Globus pallidus (tissue), 1 donor: ENCODE results near the gene SMO.
"Not testable (repeated sequence)": the region's sequence is repeated elsewhere in the genome, so short reads cannot be mapped to it uniquely, and the experiment has no call there.

Source experiments
- DNase-seq: peaks from one replicate; pipeline ENCODE4 v3.0.0-alpha.2; 2015; ENCODE audit warnings: low spot score

SMO gene

DNA sequence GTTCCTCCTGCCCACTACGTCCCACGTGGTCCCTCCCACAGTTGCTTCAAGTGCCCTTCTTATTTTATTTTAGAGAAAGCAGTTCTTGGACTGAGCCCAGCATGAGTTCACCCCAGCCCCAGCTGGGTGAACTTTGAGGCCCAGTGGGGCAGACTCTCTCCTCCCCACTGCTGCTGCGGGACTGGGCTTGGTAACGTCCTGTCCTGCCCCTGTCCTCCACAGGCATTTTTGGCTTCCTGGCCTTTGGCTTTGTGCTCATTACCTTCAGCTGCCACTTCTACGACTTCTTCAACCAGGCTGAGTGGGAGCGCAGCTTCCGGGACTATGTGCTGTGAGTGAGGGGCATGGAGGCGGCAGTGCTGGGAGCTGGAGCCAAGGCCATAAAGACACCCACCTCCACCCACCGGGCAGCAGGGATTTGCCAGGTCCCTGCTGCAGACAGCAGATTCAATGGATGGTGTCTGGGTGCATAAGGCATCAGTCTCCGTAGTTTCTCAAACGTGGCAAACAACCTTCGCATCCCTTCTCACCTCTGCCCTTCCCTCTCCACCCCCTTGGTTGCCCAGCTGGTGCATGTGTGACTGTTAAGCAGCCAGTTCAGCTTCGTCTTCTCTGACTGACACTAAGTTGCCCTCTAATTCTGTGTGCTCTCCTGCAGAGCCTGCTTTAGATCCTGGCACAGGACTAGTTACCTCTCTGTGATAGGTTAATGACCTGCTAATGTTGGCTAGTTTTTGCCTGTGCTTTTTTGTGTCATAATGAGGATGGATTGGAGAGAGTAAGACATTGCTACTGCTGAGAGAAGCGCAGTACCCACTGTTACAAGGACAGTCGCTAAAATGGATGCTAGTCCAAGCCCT, 20.9 kb downstream of the SMO start:
- DNase-seq = no peak

- peak; percentile 58 for DNase-seq
These were observed 22.0 kb downstream of the SMO start for GRCh38 chr7:129210256-129210988.

- DNase-seq = no peak
These were observed 22.5 kb downstream of the SMO start for GRCh38 chr7:129210989-129211312.

GRCh38 chr7:129212126-129212525, 23.7 kb downstream of the SMO start:
- DNase-seq = no peak

DNA sequence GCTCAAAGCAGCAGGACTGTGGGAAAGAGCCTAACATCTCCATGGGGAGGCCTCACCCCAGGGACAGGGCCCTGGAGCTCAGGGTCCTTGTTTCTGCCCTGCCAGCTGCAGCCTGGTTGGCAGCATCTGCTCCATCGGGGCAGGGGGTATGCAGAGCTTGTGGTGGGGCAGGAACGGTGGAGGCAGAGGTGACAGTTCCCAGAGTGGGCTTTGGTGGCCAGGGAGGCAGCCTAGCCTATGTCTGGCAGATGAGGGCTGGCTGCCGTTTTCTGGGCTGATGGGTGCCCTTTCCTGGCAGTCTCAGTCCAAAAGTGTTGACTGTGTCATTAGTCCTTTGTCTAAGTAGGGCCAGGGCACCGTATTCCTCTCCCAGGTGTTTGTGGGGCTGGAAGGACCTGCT, 24.2 kb downstream of the SMO start:
- DNase-seq = no peak

GRCh38 chr7:129213828-129214227, 25.4 kb downstream of the SMO start:
- DNase-seq = peak; percentile 38

GRCh38 chr7:129215691-129216090, 27.3 kb downstream of the SMO start:
- not testable (repeated sequence) for DNase-seq

DNA sequence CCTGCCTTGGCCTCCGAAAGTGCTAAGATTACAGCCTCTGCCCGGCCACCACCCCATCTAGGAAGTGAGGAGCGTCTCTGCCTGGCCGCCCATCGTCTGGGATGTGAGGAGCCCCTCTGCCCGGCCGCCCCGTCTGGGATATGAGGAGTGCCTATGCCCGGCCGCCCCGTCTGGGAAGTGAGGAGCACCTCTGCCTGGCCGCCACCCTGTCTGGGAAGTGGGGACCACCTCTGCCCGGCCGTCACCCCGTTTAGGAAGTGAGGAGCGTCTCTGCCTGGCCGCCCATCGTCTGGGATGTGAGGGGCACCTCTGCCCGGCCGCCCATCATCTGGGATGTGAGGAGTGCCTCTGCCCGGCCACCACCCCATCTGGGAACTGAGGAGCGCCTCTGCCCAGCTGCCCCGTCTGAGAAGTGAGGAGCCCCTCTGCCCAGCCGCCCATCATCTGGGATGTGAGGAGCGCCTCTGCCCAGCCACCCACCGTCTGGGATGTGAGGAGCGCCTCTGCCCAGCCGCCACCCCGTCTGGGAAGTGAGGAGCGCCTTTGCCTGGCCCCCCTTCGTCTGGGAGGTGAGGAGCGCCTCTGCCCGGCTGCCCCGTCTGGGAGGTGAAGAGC, 27.8 kb downstream of the SMO start:
- not testable (repeated sequence) for DNase-seq

DNA sequence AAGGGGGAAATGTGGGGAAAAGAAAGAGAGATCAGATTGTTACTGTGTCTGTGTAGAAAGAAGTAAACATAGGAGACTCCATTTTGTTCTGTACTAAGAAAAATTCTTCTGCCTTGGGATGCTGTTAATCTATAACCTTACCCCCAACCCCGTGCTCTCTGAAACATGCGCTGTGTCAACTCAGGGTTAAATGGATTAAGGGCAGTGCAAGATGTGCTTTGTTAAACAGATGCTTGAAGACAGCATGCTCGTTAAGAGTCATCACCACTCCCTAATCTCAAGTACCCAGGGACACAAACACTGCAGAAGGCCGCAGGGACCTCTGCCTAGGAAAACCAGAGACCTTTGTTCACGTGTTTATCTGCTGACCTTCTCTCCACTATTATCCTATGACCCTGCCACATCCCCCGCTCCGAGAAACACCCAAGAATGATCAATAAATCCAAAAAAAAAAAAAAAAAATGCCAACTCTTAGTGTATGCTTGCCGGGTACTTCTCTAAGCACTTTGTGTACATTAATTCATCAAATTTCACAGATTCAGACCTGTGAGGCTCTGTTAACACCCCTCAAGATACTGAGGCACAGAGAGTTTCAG, 28.5 kb downstream of the SMO start:
- DNase-seq = not testable (repeated sequence)

DNA sequence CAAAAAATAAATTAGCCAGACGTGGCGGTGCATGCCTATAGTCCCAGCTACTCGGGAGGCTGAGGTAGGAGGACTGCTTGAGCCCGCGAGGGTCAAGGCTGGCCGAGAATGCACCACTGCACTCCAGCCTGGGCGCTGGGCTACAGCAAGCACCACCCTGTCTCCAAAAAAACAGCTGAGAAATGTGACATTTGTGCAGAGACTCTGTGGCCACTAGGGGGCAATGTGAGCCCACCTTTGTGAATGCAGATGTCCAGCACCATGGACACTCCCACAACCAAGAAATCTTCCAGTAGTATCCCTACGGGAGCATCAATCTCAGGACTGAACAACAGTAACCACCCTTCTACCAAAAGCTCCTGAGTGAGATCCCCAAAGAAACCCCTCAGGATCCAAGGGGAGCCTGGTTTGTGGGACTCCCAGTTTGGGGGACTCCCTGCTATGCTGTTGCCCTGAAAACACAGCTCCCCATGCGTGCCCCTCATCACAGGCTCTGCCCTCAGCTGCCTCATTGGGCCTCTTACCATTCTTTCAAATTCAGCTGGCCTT, 30.2 kb downstream of the SMO start:
- DNase-seq = peak; percentile 82

GRCh38 chr7:129219166-129219565, 30.7 kb downstream of the SMO start:
- DNase-seq = not testable (repeated sequence)

- no peak for DNase-seq
These were observed 33.6 kb downstream of the SMO start for GRCh38 chr7:129222064-129222463.

DNA sequence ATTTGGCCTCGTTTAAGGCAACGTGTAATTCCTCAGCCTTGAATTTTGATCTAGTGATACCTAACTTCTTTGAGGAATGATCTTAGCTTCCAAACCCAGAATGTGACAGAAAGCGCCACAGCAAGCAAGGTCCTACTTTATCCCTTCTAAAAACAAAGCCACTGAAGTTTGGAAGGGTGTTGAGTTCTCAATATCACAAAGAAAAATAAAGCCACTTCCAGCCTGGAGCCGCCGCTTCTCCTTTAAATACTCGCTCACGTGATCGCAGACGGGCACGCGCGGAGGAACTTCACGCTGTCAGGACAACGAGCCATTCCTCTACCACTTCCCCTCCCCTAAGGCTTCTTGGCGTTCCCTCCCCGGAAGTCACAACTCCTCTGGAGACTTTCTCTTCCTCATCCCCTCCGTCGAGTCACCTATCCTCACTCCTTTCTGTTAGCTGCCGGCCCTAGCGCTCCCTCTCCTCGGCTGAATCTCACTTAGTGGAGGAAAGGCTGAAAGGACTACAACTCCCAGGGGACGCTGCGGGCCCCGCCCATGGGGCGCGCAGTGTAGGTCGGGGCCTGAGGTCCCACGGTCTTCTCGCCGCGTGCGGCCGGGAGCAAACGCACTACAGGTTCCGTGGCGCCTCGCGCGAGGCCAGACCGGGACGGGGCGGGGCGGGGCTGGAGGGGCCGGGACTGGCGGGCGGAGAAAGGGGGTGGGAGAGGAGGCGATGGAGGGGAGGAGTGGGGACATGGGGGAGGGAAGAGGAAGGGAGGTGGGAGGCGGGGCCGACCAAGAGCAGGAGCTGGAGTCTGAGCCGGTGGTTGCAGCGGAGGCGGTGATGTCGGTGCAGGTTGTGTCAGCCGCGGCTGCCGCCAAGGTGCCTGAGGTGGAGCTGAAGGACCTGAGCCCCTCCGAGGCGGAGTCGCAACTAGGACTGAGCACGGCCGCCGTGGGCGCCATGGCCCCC, 36.1 kb downstream of the SMO start, which contains the start of gene AHCYL2:
AHCYL2 (plus strand) TSS at position 780 of the 955 bp plus-strand sequence.
- DNase-seq = peak; percentile 99

DNA sequence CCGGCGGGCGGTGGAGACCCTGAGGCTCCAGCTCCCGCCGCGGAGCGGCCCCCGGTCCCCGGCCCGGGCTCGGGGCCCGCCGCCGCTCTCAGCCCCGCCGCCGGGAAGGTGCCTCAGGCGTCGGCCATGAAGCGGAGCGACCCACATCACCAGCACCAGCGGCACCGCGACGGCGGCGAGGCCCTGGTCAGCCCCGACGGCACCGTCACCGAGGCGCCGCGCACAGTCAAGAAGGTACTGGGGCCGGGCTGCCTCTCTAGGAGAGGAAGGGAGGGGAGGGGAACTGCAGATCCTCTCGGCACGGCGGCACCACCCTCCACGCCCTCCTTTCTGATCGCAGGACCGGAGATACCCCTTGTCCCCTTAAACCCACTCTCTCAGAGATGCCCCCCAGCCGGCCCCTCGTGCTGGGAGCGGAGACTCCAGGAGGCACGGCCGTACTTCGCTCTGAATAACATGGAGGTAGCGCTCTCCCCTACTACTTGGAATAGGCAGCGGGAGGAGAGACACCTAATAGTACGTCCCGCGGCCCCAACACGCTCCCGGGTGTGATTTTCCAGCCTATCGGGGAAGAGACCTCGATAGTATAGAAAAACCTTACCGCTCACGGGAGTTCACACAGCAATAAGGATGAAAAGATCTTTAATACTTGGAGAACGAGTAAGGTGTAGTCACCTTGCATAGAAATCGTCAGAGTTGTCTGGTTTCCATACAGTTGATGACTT, 36.9 kb downstream of the SMO start:
- DNase-seq = peak; percentile 43

GRCh38 chr7:129225931-129226572, 37.6 kb downstream of the SMO start:
- peak; percentile 20 for DNase-seq

DNA sequence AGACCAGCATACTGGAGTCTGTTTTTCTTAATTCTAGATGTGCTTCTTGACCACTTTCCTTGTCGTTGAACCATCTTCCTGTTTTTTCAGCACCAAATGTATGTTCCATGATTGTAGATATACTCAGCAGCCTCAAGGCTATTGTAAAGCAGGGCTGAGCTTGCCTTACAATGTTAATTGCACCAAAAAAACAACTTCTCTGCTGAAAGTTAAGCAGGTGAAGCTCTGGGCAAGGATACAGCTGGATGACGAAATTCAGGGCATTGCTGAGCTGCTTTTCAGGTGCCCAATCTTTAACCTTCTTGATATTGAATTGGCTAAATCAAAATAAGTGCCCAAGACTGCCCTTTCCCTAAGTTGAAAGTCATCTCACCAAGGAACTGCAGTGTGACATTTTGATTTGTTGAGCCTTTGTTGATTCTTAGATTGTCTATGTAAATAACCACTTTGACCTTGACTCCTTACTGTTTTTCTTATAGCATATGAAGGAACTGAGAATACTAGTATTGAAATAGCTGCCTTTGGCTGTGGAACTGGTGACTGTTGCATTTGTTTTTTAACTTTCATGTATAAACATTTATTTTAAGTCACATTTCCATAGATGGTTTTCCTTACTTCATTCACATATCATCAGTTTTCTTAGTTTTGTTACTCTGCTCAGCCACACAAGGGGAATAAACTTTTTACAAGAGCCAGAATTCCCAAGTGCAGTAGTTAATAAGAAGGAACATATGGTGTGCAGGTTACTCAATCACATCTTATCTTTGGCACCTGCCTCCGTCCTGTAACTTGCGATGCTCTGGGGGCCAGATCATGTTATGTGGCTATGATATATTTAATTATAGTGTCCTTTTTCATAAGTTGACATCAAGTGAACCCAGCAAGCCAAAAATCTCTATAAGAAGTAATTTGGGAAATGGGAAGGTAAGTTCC, 39.5 kb downstream of the SMO start:
- no peak for DNase-seq

GRCh38 chr7:129228633-129229032, 40.2 kb downstream of the SMO start:
- DNase-seq = no peak

DNA sequence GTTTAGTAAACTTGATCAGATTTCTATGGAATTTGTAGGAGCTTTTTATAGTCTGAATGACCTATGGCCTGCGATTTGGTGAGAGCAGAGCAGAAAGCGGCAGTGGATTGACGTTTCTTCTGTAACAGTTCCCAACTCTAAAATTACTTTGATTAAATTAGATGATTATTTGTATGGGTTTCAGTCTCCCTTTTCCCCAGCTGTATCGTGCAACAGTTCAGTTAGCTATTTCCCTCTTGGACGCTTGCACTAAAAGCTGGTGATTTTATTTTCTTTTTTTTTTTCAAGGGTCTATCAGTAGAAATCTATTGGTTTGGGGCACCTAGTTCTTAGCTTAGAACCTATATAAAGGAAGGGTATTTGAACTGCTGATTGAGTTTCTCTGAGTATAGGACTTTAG, 43.2 kb downstream of the SMO start:
- no peak for DNase-seq

DNA sequence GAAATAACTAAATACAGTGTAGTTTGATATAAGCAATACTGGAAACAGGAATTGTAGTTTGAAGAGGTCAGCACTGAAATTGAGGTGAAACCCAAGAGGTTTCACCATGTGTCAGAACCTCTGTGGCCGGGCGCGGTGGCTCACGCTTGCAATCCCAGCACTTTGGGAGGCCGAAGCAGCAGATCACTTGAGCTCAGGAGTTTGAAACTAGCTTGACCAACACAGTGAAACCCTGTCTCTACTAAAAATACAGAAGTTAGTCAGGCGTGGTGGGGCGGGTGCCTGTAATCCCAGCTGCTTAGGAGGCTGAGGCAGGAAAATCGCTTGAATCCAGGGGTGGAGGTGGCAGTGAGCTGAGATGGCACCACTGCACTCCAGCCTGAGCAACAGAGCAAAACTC, 50.1 kb downstream of the SMO start:
- DNase-seq = no peak
